A549 (cell line): ENCODE data around the gene INPP4B. TPM values are rescaled to one million over a fixed set of nuclear protein-coding genes. Genes with fewer than 3 reads are reported as not detected.

ENCODE experiments used
- ATAC-seq, 2 experiments: fragments of 200-7000 bp in 1 of 2; fragments of >200 bp in 1 of 2; cut with Nextera tagmentation in 1 of 2; cut with Tn5 transposase in 1 of 2; 3 replicates each; pipeline versions ENCODE4 v1.8.0 to v1.9.1; 2018 to 2020; ENCODE audit warnings: mild to moderate bottlenecking in 1 of 2, moderate library complexity in 1 of 2
- CTCF ChIA-PET: fragments of 300-600 bp; sonication (Branson Sonifier 250); formaldehyde crosslinking; extraction: SDS; loops from one replicate; lab custom pipeline; 2021; ENCODE audit warnings: antibody characterized with exemption, inconsistent platforms; lab: Yijun Ruan, JAX
- POLR2A ChIA-PET: fragments of 350-600 bp; formaldehyde crosslinking; extraction: SDS; loops from one replicate; lab custom pipeline; 2021; ENCODE audit warnings: antibody characterized with exemption, inconsistent platforms; lab: Yijun Ruan, JAX
- DNase-seq, 2 experiments: peaks; one replicate each; pipeline versions ENCODE4 v3.0.0 to v3.0.0-alpha.2; 2011 to 2016; ENCODE audit warnings: low read depth in 1 of 2, low spot score in 1 of 2
- FAIRE-seq: peaks from 2 replicates; lab custom pipeline; 2011; peaks lifted over from hg19 to GRCh38; lab: Jason Lieb, UNC
- H3K27ac ChIP-seq, 2 experiments: fragments of >200 bp; sonication (Bioruptor Twin); formaldehyde crosslinking; 3 replicates each; pipeline ENCODE4 v1.5.1; 2016 to 2017
- H3K4me1 ChIP-seq: fragments of >200 bp; sonication (Bioruptor Twin); formaldehyde crosslinking; 3 replicates; pipeline ENCODE4 v1.6.1; 2016
- H3K4me2 ChIP-seq: fragments of >200 bp; sonication (Bioruptor Twin); formaldehyde crosslinking; 3 replicates; pipeline ENCODE4 v1.6.1; 2016
- H3K4me3 ChIP-seq: fragments of >200 bp; sonication (Bioruptor Twin); formaldehyde crosslinking; 3 replicates; pipeline ENCODE4 v1.5.1; 2016
- H3K9me3 ChIP-seq: fragments of >200 bp; sonication (Bioruptor Twin); formaldehyde crosslinking; 3 replicates; pipeline ENCODE4 v1.6.1; 2016
- CBX2 ChIP-seq: fragments of 200-600 bp; sonication (generic); IDR thresholded peaks from 2 replicates; pipeline ENCODE4 v1.6.1; 2016; ENCODE audit warnings: low read depth, mild to moderate bottlenecking, borderline replicate concordance
- CEBPB ChIP-seq, 2 experiments: fragments of >200 bp in 1 of 2; sonication (Bioruptor Twin) in 1 of 2; formaldehyde crosslinking in 1 of 2; IDR thresholded peaks; 2 replicates each; pipeline ENCODE4 v1.6.1; 2012 to 2016
- HDAC2 ChIP-seq: fragments of 200-600 bp; sonication (generic); IDR thresholded peaks from 2 replicates; pipeline ENCODE4 v1.6.1; 2016
- HOXA7 ChIP-seq: fragments of 250-450 bp; sonication (Bioruptor Pico); IDR thresholded peaks from 2 replicates; pipeline ENCODE4 v1.5.0; 2020; ENCODE audit warnings: mild to moderate bottlenecking, moderate library complexity
- JUNB ChIP-seq: fragments of >200 bp; sonication (Bioruptor Twin); formaldehyde crosslinking; IDR thresholded peaks from 2 replicates; pipeline ENCODE4 v1.6.1; 2016
- MAZ ChIP-seq: fragments of 150-350 bp; IDR thresholded peaks from 2 replicates; pipeline ENCODE4 v1.6.1; 2014; ENCODE audit warnings: antibody characterized with exemption, low read depth, low read length, borderline replicate concordance
- NFE2L2 ChIP-seq: fragments of 150-350 bp; conservative IDR thresholded peaks from 2 replicates; pipeline ENCODE4 v1.6.1; 2014; ENCODE audit warnings: low read length
- SMC3 ChIP-seq: fragments of >200 bp; sonication (Bioruptor Twin); formaldehyde crosslinking; IDR thresholded peaks from 3 replicates; pipeline ENCODE4 v1.6.1; 2018; ENCODE audit warnings: inconsistent platforms
- TP53 ChIP-seq: fragments of 250-450 bp; sonication (Bioruptor Pico); IDR thresholded peaks from 2 replicates; pipeline ENCODE4 v1.5.0; 2021; ENCODE audit warnings: mild to moderate bottlenecking, moderate library complexity
- ZFP36 ChIP-seq: fragments of 450-650 bp; IDR thresholded peaks from 2 replicates; pipeline ENCODE4 v1.6.1; 2014; ENCODE audit warnings: borderline replicate concordance; ENCODE audit not compliant: partially characterized antibody
- ZNF302 ChIP-seq: fragments of 250-450 bp; sonication (Bioruptor Pico); IDR thresholded peaks from 2 replicates; pipeline ENCODE4 v1.9.0; 2021; ENCODE audit warnings: inconsistent platforms, mild to moderate bottlenecking, moderate library complexity
- WGBS: methylation state at CpG from one replicate; pipeline ENCODE4 v1.1.6; 2017; ENCODE audit errors: missing lambda C conversion rate; 5-methylcytosine and 5-hydroxymethylcytosine counted together
- polyA plus RNA-seq, 4 experiments: library from polyadenylated mRNA; depleted of rRNA in 3 of 4; stranded (reverse); fragments of >200 nt; fragmentation: RNase III in 1 of 4; extraction: RNeasy Plus Mini Kit Qiagen cat#74134 plus additional on column Dnase treatment in 1 of 4; gene quantifications; 2 replicates in 3 of 4; 3 replicates in 1 of 4; pipeline ENCODE4 v1.2.3, GENCODE V29; 2011 to 2017
- TF ChIP-seq, protein P1 (sequence below): fragments of 250-450 bp; sonication (Bioruptor Pico); IDR thresholded peaks from 2 replicates; pipeline ENCODE4 v1.5.0; 2021; ENCODE audit warnings: mild to moderate bottlenecking, moderate library complexity, borderline replicate concordance
- TF ChIP-seq, protein P2 (sequence below): fragments of 250-450 bp; sonication (Bioruptor Pico); IDR thresholded peaks from 2 replicates; pipeline ENCODE4 v1.5.0; 2020; ENCODE audit warnings: low read depth, mild to moderate bottlenecking, moderate library complexity
- TF ChIP-seq, protein P3 (sequence below): fragments of 150-350 bp; IDR thresholded peaks from 2 replicates; pipeline ENCODE4 v1.6.1; 2014; ENCODE audit warnings: low read depth, mild to moderate bottlenecking, low read length
- TF ChIP-seq, protein P4 (sequence below): IDR thresholded peaks from 2 replicates; pipeline ENCODE4 v1.6.1; 2012; ENCODE audit warnings: low read depth, borderline replicate concordance
- TF ChIP-seq, protein P5 (sequence below): IDR thresholded peaks from 2 replicates; pipeline ENCODE4 v1.6.1; 2012
- TF ChIP-seq, protein P6 (sequence below): fragments of >200 bp; sonication (Bioruptor Twin); formaldehyde crosslinking; IDR thresholded peaks from 3 replicates; pipeline ENCODE4 v1.6.1; 2016
- TF ChIP-seq, protein P7 (sequence below): fragments of 200-600 bp; sonication (generic); IDR thresholded peaks from 2 replicates; pipeline ENCODE4 v1.6.1; 2016; ENCODE audit warnings: antibody characterized with exemption, mild to moderate bottlenecking, moderate library complexity

INPP4B gene
- polyA plus RNA-seq, 2 of the 4 experiments (the other 2 are of a cell fraction) = 7.2 to 14.9 TPM

DNA sequence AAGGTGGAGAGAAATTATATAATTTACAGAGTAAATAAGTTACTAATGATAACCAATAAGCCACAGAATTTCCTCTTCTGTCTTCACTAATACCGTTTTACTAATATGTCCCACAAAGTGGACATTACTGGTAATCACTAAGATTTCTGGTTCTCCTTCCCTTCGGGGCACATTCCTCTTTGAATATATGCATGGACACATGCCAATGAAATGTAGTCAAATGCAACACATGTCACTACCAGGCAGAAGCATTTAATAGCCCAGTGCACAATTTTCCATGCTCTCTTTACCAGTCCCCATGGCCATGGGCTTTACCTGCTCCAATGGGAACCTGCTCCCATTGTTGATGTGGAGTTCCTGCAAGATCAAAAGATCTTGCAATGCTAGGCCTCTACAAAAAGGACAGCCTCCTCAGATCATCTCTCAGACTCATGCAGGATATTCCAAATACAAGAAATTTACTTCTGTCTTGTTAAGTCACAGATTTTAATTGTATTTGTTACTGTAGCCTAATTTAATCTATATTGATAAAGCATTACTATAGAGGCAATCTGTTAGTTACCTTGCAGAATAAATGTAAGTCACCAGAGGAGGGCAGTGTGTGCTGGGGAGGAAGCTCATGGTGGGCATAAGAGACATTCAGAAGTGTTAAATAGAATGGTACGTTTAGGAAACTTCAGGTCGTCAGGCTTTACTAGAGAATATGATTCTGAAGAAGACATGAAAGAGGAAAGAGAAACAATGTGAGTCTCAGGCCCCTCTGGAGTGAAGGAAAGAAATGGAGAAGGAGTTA is 37.1 kb upstream of the INPP4B start:
- Histone ChIP-seq H3K4me1 (no peaks in the 10 kb centered on the region), H3K27ac (no peak overlapping the region), H3K9me3 (no peaks in the 10 kb centered on the region), H3K4me3 (no peak overlapping the region), H3K4me2 (no peak overlapping the region)
- POLR2A ChIA-PET = no interaction called here
- ATAC-seq = no peak
- DNase-seq = peak in 1 of 2 experiments; percentile 5
- 12% methylated on average over 4 of the region's 4 CpGs for WGBS
- FAIRE-seq = no peak
- CTCF ChIA-PET = interaction anchor here (0.7 kb wide), 1 partner anchor 9 kb away, joined by 3 read pairs; no protein-coding TSS in a partner anchor
- TF ChIP-seq NFE2L2 = no peak
- TF ChIP-seq TP53 (CRISPR knock-in tag) = no peak
- TF ChIP-seq ZNF302 = no peak
- TF ChIP-seq HOXA7 (CRISPR knock-in tag) = no peak
- TF ChIP-seq MAZ = no peak
- TF ChIP-seq, protein P1, sequence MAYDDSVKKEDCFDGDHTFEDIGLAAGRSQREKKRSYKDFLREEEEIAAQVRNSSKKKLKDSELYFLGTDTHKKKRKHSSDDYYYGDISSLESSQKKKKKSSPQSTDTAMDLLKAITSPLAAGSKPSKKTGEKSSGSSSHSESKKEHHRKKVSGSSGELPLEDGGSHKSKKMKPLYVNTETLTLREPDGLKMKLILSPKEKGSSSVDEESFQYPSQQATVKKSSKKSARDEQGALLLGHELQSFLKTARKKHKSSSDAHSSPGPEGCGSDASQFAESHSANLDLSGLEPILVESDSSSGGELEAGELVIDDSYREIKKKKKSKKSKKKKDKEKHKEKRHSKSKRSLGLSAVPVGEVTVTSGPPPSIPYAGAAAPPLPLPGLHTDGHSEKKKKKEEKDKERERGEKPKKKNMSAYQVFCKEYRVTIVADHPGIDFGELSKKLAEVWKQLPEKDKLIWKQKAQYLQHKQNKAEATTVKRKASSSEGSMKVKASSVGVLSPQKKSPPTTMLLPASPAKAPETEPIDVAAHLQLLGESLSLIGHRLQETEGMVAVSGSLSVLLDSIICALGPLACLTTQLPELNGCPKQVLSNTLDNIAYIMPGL (CRISPR knock-in tag) = no peak
- TF ChIP-seq, protein P2, sequence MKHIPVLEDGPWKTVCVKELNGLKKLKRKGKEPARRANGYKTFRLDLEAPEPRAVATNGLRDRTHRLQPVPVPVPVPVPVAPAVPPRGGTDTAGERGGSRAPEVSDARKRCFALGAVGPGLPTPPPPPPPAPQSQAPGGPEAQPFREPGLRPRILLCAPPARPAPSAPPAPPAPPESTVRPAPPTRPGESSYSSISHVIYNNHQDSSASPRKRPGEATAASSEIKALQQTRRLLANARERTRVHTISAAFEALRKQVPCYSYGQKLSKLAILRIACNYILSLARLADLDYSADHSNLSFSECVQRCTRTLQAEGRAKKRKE (CRISPR knock-in tag) = no peak
- no peak for TF ChIP-seq CBX2
- TF ChIP-seq SMC3 = no peak
- no peak for TF ChIP-seq ZFP36
- TF ChIP-seq, protein P3, sequence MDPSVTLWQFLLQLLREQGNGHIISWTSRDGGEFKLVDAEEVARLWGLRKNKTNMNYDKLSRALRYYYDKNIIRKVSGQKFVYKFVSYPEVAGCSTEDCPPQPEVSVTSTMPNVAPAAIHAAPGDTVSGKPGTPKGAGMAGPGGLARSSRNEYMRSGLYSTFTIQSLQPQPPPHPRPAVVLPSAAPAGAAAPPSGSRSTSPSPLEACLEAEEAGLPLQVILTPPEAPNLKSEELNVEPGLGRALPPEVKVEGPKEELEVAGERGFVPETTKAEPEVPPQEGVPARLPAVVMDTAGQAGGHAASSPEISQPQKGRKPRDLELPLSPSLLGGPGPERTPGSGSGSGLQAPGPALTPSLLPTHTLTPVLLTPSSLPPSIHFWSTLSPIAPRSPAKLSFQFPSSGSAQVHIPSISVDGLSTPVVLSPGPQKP = no peak
- no peak for TF ChIP-seq CEBPB (IDR thresholded peaks at IDR 0.05)
- TF ChIP-seq, protein P4, sequence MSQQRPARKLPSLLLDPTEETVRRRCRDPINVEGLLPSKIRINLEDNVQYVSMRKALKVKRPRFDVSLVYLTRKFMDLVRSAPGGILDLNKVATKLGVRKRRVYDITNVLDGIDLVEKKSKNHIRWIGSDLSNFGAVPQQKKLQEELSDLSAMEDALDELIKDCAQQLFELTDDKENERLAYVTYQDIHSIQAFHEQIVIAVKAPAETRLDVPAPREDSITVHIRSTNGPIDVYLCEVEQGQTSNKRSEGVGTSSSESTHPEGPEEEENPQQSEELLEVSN = no peak
- TF ChIP-seq, protein P5, sequence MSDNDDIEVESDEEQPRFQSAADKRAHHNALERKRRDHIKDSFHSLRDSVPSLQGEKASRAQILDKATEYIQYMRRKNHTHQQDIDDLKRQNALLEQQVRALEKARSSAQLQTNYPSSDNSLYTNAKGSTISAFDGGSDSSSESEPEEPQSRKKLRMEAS = no peak
- TF ChIP-seq, protein P6, sequence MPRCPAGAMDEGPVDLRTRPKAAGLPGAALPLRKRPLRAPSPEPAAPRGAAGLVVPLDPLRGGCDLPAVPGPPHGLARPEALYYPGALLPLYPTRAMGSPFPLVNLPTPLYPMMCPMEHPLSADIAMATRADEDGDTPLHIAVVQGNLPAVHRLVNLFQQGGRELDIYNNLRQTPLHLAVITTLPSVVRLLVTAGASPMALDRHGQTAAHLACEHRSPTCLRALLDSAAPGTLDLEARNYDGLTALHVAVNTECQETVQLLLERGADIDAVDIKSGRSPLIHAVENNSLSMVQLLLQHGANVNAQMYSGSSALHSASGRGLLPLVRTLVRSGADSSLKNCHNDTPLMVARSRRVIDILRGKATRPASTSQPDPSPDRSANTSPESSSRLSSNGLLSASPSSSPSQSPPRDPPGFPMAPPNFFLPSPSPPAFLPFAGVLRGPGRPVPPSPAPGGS = no peak
- no peak for TF ChIP-seq JUNB
- no peak for TF ChIP-seq HDAC2
- TF ChIP-seq, protein P7, sequence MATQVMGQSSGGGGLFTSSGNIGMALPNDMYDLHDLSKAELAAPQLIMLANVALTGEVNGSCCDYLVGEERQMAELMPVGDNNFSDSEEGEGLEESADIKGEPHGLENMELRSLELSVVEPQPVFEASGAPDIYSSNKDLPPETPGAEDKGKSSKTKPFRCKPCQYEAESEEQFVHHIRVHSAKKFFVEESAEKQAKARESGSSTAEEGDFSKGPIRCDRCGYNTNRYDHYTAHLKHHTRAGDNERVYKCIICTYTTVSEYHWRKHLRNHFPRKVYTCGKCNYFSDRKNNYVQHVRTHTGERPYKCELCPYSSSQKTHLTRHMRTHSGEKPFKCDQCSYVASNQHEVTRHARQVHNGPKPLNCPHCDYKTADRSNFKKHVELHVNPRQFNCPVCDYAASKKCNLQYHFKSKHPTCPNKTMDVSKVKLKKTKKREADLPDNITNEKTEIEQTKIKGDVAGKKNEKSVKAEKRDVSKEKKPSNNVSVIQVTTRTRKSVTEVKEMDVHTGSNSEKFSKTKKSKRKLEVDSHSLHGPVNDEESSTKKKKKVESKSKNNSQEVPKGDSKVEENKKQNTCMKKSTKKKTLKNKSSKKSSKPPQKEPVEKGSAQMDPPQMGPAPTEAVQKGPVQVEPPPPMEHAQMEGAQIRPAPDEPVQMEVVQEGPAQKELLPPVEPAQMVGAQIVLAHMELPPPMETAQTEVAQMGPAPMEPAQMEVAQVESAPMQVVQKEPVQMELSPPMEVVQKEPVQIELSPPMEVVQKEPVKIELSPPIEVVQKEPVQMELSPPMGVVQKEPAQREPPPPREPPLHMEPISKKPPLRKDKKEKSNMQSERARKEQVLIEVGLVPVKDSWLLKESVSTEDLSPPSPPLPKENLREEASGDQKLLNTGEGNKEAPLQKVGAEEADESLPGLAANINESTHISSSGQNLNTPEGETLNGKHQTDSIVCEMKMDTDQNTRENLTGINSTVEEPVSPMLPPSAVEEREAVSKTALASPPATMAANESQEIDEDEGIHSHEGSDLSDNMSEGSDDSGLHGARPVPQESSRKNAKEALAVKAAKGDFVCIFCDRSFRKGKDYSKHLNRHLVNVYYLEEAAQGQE = no peak
- TF ChIP-seq, all 56 proteins: peak for 0
